ENCODE measurements around the gene DDIT3.
"Not testable (repeated sequence)": the region's sequence is repeated elsewhere in the genome, so short reads cannot be mapped to it uniquely, and the experiment has no call there.

The DDIT3 gene

GRCh38 chr12:57514246-57514645 lies 6.1 kb downstream of the DDIT3 start:
- not testable (repeated sequence) for H3K9me3 ChIP-seq (ENCODE audit: control insufficient read depth in 5 of 5, low read length in 5 of 5); H3K27me3 ChIP-seq (ENCODE audit: control insufficient read depth in 5 of 5, insufficient read depth in 4 of 5, low read length in 5 of 5); H3K4me3 ChIP-seq (ENCODE audit: low read depth in 1 of 5, low read length in 5 of 5); H3K9ac ChIP-seq (ENCODE audit: low read length in 5 of 5)
- H3K36me3 ChIP-seq (ENCODE audit: control insufficient read depth in 5 of 5, insufficient read depth in 5 of 5, low read length in 5 of 5) = peaks cover 19 to 84% (median 70%) of the 10 kb centered on the region in 5 donors
- peak overlapping the region; percentile 4 for H3K27ac ChIP-seq (ENCODE audit: low read depth, low read length)
- H3K4me1 ChIP-seq (ENCODE audit: control insufficient read depth in 5 of 5, insufficient read depth in 5 of 5, low read length in 5 of 5) = peaks cover 8 to 25% (median 24%) of the 10 kb centered on the region in 5 donors

GRCh38 chr12:57513677-57514076 lies 6.6 kb downstream of the DDIT3 start:
- not testable (repeated sequence) for H3K4me3 ChIP-seq (ENCODE audit: low read depth in 1 of 5, low read length in 5 of 5); H3K27ac ChIP-seq (ENCODE audit: low read depth, low read length); H3K9ac ChIP-seq (ENCODE audit: low read length in 5 of 5); H3K27me3 ChIP-seq (ENCODE audit: control insufficient read depth in 5 of 5, insufficient read depth in 4 of 5, low read length in 5 of 5); H3K9me3 ChIP-seq (ENCODE audit: control insufficient read depth in 5 of 5, low read length in 5 of 5)
- H3K36me3 ChIP-seq (ENCODE audit: control insufficient read depth in 5 of 5, insufficient read depth in 5 of 5, low read length in 5 of 5) = peaks cover 22 to 87% (median 70%) of the 10 kb centered on the region in 5 donors
- H3K4me1 ChIP-seq (ENCODE audit: control insufficient read depth in 5 of 5, insufficient read depth in 5 of 5, low read length in 5 of 5) = peaks cover 6 to 19% (median 18%) of the 10 kb centered on the region in 5 donors

- no peaks in the 10 kb centered on the region for H3K27me3 ChIP-seq (ENCODE audit: control insufficient read depth in 5 of 5, insufficient read depth in 4 of 5, low read length in 5 of 5)
- no peak overlapping the region for H3K4me3 ChIP-seq (ENCODE audit: low read depth in 1 of 5, low read length in 5 of 5)
- peaks cover 4 to 15% (median 14%) of the 10 kb centered on the region in 5 donors for H3K4me1 ChIP-seq (ENCODE audit: control insufficient read depth in 5 of 5, insufficient read depth in 5 of 5, low read length in 5 of 5)
- peaks cover 22 to 87% (median 70%) of the 10 kb centered on the region in 5 donors for H3K36me3 ChIP-seq (ENCODE audit: control insufficient read depth in 5 of 5, insufficient read depth in 5 of 5, low read length in 5 of 5)
- H3K27ac ChIP-seq (ENCODE audit: low read depth, low read length) = no peak overlapping the region
- no peak overlapping the region for H3K9ac ChIP-seq (ENCODE audit: low read length in 5 of 5)
- no peaks in the 10 kb centered on the region for H3K9me3 ChIP-seq (ENCODE audit: control insufficient read depth in 5 of 5, low read length in 5 of 5)
These were observed 7.0 kb downstream of the DDIT3 start for GRCh38 chr12:57513266-57513665.

- Histone ChIP-seq H3K4me1 (ENCODE audit: control insufficient read depth in 5 of 5, insufficient read depth in 5 of 5, low read length in 5 of 5) (peaks cover 0 to 9% (median 8%) of the 10 kb centered on the region in 5 donors), H3K27me3 (ENCODE audit: control insufficient read depth in 5 of 5, insufficient read depth in 4 of 5, low read length in 5 of 5) (no peaks in the 10 kb centered on the region), H3K27ac (ENCODE audit: low read depth, low read length) (no peak overlapping the region), H3K9me3 (ENCODE audit: control insufficient read depth in 5 of 5, low read length in 5 of 5) (no peaks in the 10 kb centered on the region), H3K36me3 (ENCODE audit: control insufficient read depth in 5 of 5, insufficient read depth in 5 of 5, low read length in 5 of 5) (peaks cover 22 to 84% (median 70%) of the 10 kb centered on the region in 5 donors), H3K9ac (ENCODE audit: low read length in 5 of 5) (no peak overlapping the region), H3K4me3 (ENCODE audit: low read depth in 1 of 5, low read length in 5 of 5) (no peak overlapping the region)
These were observed 7.6 kb downstream of the DDIT3 start for GRCh38 chr12:57512665-57513064.

GRCh38 chr12:57511588-57512325 lies 8.6 kb downstream of the DDIT3 start:
- no peak overlapping the region for H3K4me3 ChIP-seq (ENCODE audit: low read depth in 1 of 5, low read length in 5 of 5)
- H3K4me1 ChIP-seq (ENCODE audit: control insufficient read depth in 5 of 5, insufficient read depth in 5 of 5, low read length in 5 of 5) = peaks cover 0 to under 1% (median 0%) of the 10 kb centered on the region in 5 donors
- H3K27ac ChIP-seq (ENCODE audit: low read depth, low read length) = no peak overlapping the region
- H3K9me3 ChIP-seq (ENCODE audit: control insufficient read depth in 5 of 5, low read length in 5 of 5) = no peaks in the 10 kb centered on the region
- H3K36me3 ChIP-seq (ENCODE audit: control insufficient read depth in 5 of 5, insufficient read depth in 5 of 5, low read length in 5 of 5) = peaks cover 22 to 75% (median 62%) of the 10 kb centered on the region in 5 donors
- H3K27me3 ChIP-seq (ENCODE audit: control insufficient read depth in 5 of 5, insufficient read depth in 4 of 5, low read length in 5 of 5) = no peaks in the 10 kb centered on the region
- no peak overlapping the region for H3K9ac ChIP-seq (ENCODE audit: low read length in 5 of 5)

- H3K4me3 ChIP-seq (ENCODE audit: low read depth in 1 of 5, low read length in 5 of 5) = no peak overlapping the region
- H3K27me3 ChIP-seq (ENCODE audit: control insufficient read depth in 5 of 5, insufficient read depth in 4 of 5, low read length in 5 of 5) = no peaks in the 10 kb centered on the region
- no peak overlapping the region for H3K27ac ChIP-seq (ENCODE audit: low read depth, low read length)
- H3K4me1 ChIP-seq (ENCODE audit: control insufficient read depth in 5 of 5, insufficient read depth in 5 of 5, low read length in 5 of 5) = no peaks in the 10 kb centered on the region
- peaks cover 21 to 74% (median 60%) of the 10 kb centered on the region in 5 donors for H3K36me3 ChIP-seq (ENCODE audit: control insufficient read depth in 5 of 5, insufficient read depth in 5 of 5, low read length in 5 of 5)
- no peak overlapping the region for H3K9ac ChIP-seq (ENCODE audit: low read length in 5 of 5)
- no peaks in the 10 kb centered on the region for H3K9me3 ChIP-seq (ENCODE audit: control insufficient read depth in 5 of 5, low read length in 5 of 5)
These were observed 9.2 kb downstream of the DDIT3 start for GRCh38 chr12:57511161-57511560.

GRCh38 chr12:57507796-57508195 lies 12.5 kb downstream of the DDIT3 start:
- not testable (repeated sequence) for H3K9me3 ChIP-seq (ENCODE audit: control insufficient read depth in 5 of 5, low read length in 5 of 5); H3K9ac ChIP-seq (ENCODE audit: low read length in 5 of 5); H3K27me3 ChIP-seq (ENCODE audit: control insufficient read depth in 5 of 5, insufficient read depth in 4 of 5, low read length in 5 of 5); H3K4me3 ChIP-seq (ENCODE audit: low read depth in 1 of 5, low read length in 5 of 5); H3K27ac ChIP-seq (ENCODE audit: low read depth, low read length); H3K4me1 ChIP-seq (ENCODE audit: control insufficient read depth in 5 of 5, insufficient read depth in 5 of 5, low read length in 5 of 5)
- peaks cover 11 to 76% (median 55%) of the 10 kb centered on the region in 5 donors for H3K36me3 ChIP-seq (ENCODE audit: control insufficient read depth in 5 of 5, insufficient read depth in 5 of 5, low read length in 5 of 5)

GRCh38 chr12:57506541-57506940 lies 13.8 kb downstream of the DDIT3 start:
- H3K9me3 ChIP-seq (ENCODE audit: control insufficient read depth in 5 of 5, low read length in 5 of 5); H3K27ac ChIP-seq (ENCODE audit: low read depth, low read length); H3K4me1 ChIP-seq (ENCODE audit: control insufficient read depth in 5 of 5, insufficient read depth in 5 of 5, low read length in 5 of 5); H3K27me3 ChIP-seq (ENCODE audit: control insufficient read depth in 5 of 5, insufficient read depth in 4 of 5, low read length in 5 of 5); H3K4me3 ChIP-seq (ENCODE audit: low read depth in 1 of 5, low read length in 5 of 5); H3K9ac ChIP-seq (ENCODE audit: low read length in 5 of 5): not testable (repeated sequence)
- H3K36me3 ChIP-seq (ENCODE audit: control insufficient read depth in 5 of 5, insufficient read depth in 5 of 5, low read length in 5 of 5) = peaks cover 5 to 73% (median 49%) of the 10 kb centered on the region in 5 donors

GRCh38 chr12:57502311-57502969 lies 17.9 kb downstream of the DDIT3 start:
- not testable (repeated sequence) for H3K27ac ChIP-seq (ENCODE audit: low read depth, low read length); H3K4me3 ChIP-seq (ENCODE audit: low read depth in 1 of 5, low read length in 5 of 5); H3K9ac ChIP-seq (ENCODE audit: low read length in 5 of 5); H3K27me3 ChIP-seq (ENCODE audit: control insufficient read depth in 5 of 5, insufficient read depth in 4 of 5, low read length in 5 of 5); H3K4me1 ChIP-seq (ENCODE audit: control insufficient read depth in 5 of 5, insufficient read depth in 5 of 5, low read length in 5 of 5); H3K9me3 ChIP-seq (ENCODE audit: control insufficient read depth in 5 of 5, low read length in 5 of 5)
- H3K36me3 ChIP-seq (ENCODE audit: control insufficient read depth in 5 of 5, insufficient read depth in 5 of 5, low read length in 5 of 5) = peaks cover 9 to 81% (median 65%) of the 10 kb centered on the region in 5 donors

GRCh38 chr12:57500213-57500612 lies 20.1 kb downstream of the DDIT3 start:
- no peak overlapping the region for H3K9ac ChIP-seq (ENCODE audit: low read length in 5 of 5)
- no peak overlapping the region for H3K27ac ChIP-seq (ENCODE audit: low read depth, low read length)
- no peaks in the 10 kb centered on the region for H3K27me3 ChIP-seq (ENCODE audit: control insufficient read depth in 5 of 5, insufficient read depth in 4 of 5, low read length in 5 of 5)
- H3K36me3 ChIP-seq (ENCODE audit: control insufficient read depth in 5 of 5, insufficient read depth in 5 of 5, low read length in 5 of 5) = peaks cover 16 to 81% (median 63%) of the 10 kb centered on the region in 5 donors
- no peak overlapping the region for H3K4me3 ChIP-seq (ENCODE audit: low read depth in 1 of 5, low read length in 5 of 5)
- no peaks in the 10 kb centered on the region for H3K9me3 ChIP-seq (ENCODE audit: control insufficient read depth in 5 of 5, low read length in 5 of 5)
- H3K4me1 ChIP-seq (ENCODE audit: control insufficient read depth in 5 of 5, insufficient read depth in 5 of 5, low read length in 5 of 5) = no peaks in the 10 kb centered on the region
